ENCODE data around the gene PCNP.

GRCh38 chr3:101542957-101543356, 31.0 kb upstream of the PCNP start:
- no peak for TF ChIP-seq CTCF (IDR thresholded peaks at IDR 0.05; ENCODE audit: extremely low read depth in 1 of 2, insufficient read depth in 1 of 2, low read depth in 1 of 2, low read length in 2 of 2)
- TF ChIP-seq POLR2A (IDR thresholded peaks at IDR 0.05; ENCODE audit: low read depth, low read length), result no peak
- no peak for TF ChIP-seq POLR2AphosphoS5 (IDR thresholded peaks at IDR 0.05; ENCODE audit: insufficient read depth, low read depth, low read length)
